Fibroblast of pulmonary artery (primary cell): Measurements from ENCODE around the gene FKRP.

ENCODE experiments used
- DNase-seq: peaks from one replicate; pipeline ENCODE4 v3.0.0-alpha.2; 2010; ENCODE audit warnings: low read depth
- H3K4me3 ChIP-seq: replicated peaks from 2 replicates; pipeline ENCODE4 v1.5.1; 2011; ENCODE audit warnings: low read depth, mild to moderate bottlenecking, control low read depth, low read length, moderate library complexity
- CTCF ChIP-seq: IDR thresholded peaks from 2 replicates; pipeline ENCODE4 v1.5.1; 2011; ENCODE audit warnings: mild to moderate bottlenecking, control low read depth, low read length, inconsistent platforms; ENCODE audit errors: missing control alignments

FKRP gene

GRCh38 chr19:46728693-46729339 is 17.0 kb upstream of the FKRP start:
- H3K4me3 ChIP-seq, result no peak overlapping the region
- TF ChIP-seq CTCF, result peak; percentile 94
- DNase-seq, result peak; percentile 70

- no peak overlapping the region for H3K4me3 ChIP-seq
- no peak for DNase-seq
- TF ChIP-seq CTCF, result no peak
Observed at GRCh38 chr19:46729696-46730095, 16.2 kb upstream of the FKRP start.

GRCh38 chr19:46730187-46730586 is 15.7 kb upstream of the FKRP start:
- no peak for TF ChIP-seq CTCF
- DNase-seq, result no peak
- no peak overlapping the region for H3K4me3 ChIP-seq

GRCh38 chr19:46730595-46730994 is 15.3 kb upstream of the FKRP start:
- no peak for DNase-seq
- no peak overlapping the region for H3K4me3 ChIP-seq
- no peak for TF ChIP-seq CTCF

- DNase-seq, result peak; percentile 88
- no peak for TF ChIP-seq CTCF
- H3K4me3 ChIP-seq, result no peak overlapping the region
Observed at GRCh38 chr19:46731007-46731501, 14.8 kb upstream of the FKRP start.

GRCh38 chr19:46731584-46731983 is 14.3 kb upstream of the FKRP start:
- DNase-seq, result peak; percentile 52
- no peak for TF ChIP-seq CTCF
- no peak overlapping the region for H3K4me3 ChIP-seq

- no peak overlapping the region for H3K4me3 ChIP-seq
- TF ChIP-seq CTCF, result no peak
- no peak for DNase-seq
Observed at GRCh38 chr19:46732172-46732938, 13.5 kb upstream of the FKRP start.
